Heart left ventricle (tissue), 16 donors: ENCODE data around the gene EEF2K. TPM values are rescaled to one million over a fixed set of nuclear protein-coding genes. Genes with fewer than 3 reads are reported as not detected.

Experiments used
- ATAC-seq, 4 donors: fragments of 200-7000 bp; cut with Tn5 transposase; one replicate each; pipeline ENCODE4 v1.9.1; 2020 to 2022; ENCODE audit warnings: moderate library complexity in 4 of 4, mild to moderate bottlenecking in 3 of 4, moderate number of reproducible peaks in 1 of 4
- DNase-seq, 5 donors: peaks; one replicate each; pipeline ENCODE4 v3.0.0-alpha.2; 2020
- H3K27ac ChIP-seq, 12 donors: fragments of 200-600 bp; sonication (generic) in 4 of 12; one replicate each; pipeline versions ENCODE4 v1.5.0 to v1.8.0; 2016 to 2022; ENCODE audit warnings: mild to moderate bottlenecking in 2 of 12
- H3K27me3 ChIP-seq, 9 donors: fragments of 200-600 bp; sonication (generic) in 2 of 9; one replicate each; pipeline versions ENCODE4 v1.5.1 to v1.8.0; 2016 to 2022; ENCODE audit warnings: mild to moderate bottlenecking in 3 of 9
- H3K36me3 ChIP-seq, 9 donors: fragments of 200-600 bp; sonication (generic) in 2 of 9; one replicate each; pipeline versions ENCODE4 v1.5.0 to v1.8.0; 2018 to 2022; ENCODE audit warnings: mild to moderate bottlenecking in 2 of 9
- H3K4me1 ChIP-seq, 12 donors: fragments of 200-600 bp; sonication (generic) in 4 of 12; one replicate each; pipeline versions ENCODE4 v1.5.0 to v1.8.0; 2016 to 2022; ENCODE audit warnings: mild to moderate bottlenecking in 3 of 12
- H3K4me3 ChIP-seq, 12 donors: fragments of 200-600 bp; sonication (generic) in 4 of 12; one replicate each; pipeline versions ENCODE4 v1.5.0 to v1.8.0; 2017 to 2022; ENCODE audit warnings: mild to moderate bottlenecking in 9 of 12, moderate library complexity in 4 of 12
- H3K9me3 ChIP-seq, 12 donors: fragments of 200-600 bp; sonication (generic) in 4 of 12; one replicate each; pipeline versions ENCODE4 v1.5.0 to v1.8.0; 2016 to 2022; ENCODE audit warnings: mild to moderate bottlenecking in 1 of 12
- POLR2A ChIP-seq, 2 donors: fragments of 450-650 bp; IDR thresholded peaks; one replicate each; pipeline ENCODE4 v1.6.1; 2017; ENCODE audit warnings: antibody characterized with exemption in 2 of 2, mild to moderate bottlenecking in 2 of 2, moderate library complexity in 2 of 2
- WGBS, 4 donors: extraction: QIAGEN DNeasy Blood & Tissue Kit in 2 of 4; methylation state at CpG; one replicate each; pipeline versions ENCODE4 v1.1.5 to v1.1.7; 2013 to 2018; 5-methylcytosine and 5-hydroxymethylcytosine counted together
- intact Hi-C, 10 donors: fragments of 100-400 bp; cut with DNase I; formaldehyde crosslinking; loops; one replicate each; pipeline versions ENCODE4 v1.11.1 to v1.14.2; 2022
- polyA plus RNA-seq, 2 donors: library from polyadenylated mRNA; stranded (reverse); fragments of 200-250 nt; gene quantifications; one replicate each; pipeline ENCODE4 v1.2.3, GENCODE V29; 2013
- total RNA-seq, 9 donors: library from RNA; depleted of rRNA in 2 of 9; stranded (reverse); fragments of >200 nt in 2 of 9; fragmentation: NEBNext Ultra II Directional in 3 of 9; extraction: Animal tissue kit (Norgen Biotek cat#: 25700) in 3 of 9; gene quantifications; one replicate each; pipeline versions ENCODE4 v1.1.0 to v1.2.4, GENCODE V29; 2016 to 2023
- TF ChIP-seq, protein P1 (sequence below), 12 donors: fragments of 200-600 bp; sonication (generic) in 4 of 12; IDR thresholded peaks; one replicate each; pipeline versions ENCODE4 v1.5.0 to v1.8.0; 2018 to 2022; ENCODE audit warnings: antibody characterized with exemption in 12 of 12, mild to moderate bottlenecking in 5 of 12
- donor health status: ischemic (EF 13 %, LVEDD 7.1; RV severe dilation, severe dysfunction).
- donor health status: healthy with polysubstance abuse.
- donor health status: DM: no; HTN: yes; CAD: no.
- donor health status: DM: no; HTN: no; CAD: no.
- donor health status: ischemic (EF 25% LVEDD 6.9; RV normal size, moderate dysfunction).
- donor health status: ischemic (EF 25% LVEDD 5.7; RV mildly dilated, moderate dysfunction).
- donor health status: healthy.
- donor health status: DM: yes; HTN: yes; CAD: no.
- donor health status: ischemic (EF 35%, LVEDD 5.7; RV mildly dilated, moderate dysfunction).
- donor health status: nonischemic (EF 11% LVEDD 7.7; RV severe dilation, severe dysfunction).
- donor health status: DM: yes; HTN: yes; CAD: no.
- donor health status: PGD.
- donor health status: ischemic (EF 29% LVEDD 5.4; RV normal size, mild dysfunction).
- donor health status: nonischemic (EF 23%, LVEDD 6.1; RV moderate dilation, normal function).

EEF2K gene
- total and polyA plus RNA-seq, 11 donors = 8.3 to 33.6 (median 24.6) TPM

DNA sequence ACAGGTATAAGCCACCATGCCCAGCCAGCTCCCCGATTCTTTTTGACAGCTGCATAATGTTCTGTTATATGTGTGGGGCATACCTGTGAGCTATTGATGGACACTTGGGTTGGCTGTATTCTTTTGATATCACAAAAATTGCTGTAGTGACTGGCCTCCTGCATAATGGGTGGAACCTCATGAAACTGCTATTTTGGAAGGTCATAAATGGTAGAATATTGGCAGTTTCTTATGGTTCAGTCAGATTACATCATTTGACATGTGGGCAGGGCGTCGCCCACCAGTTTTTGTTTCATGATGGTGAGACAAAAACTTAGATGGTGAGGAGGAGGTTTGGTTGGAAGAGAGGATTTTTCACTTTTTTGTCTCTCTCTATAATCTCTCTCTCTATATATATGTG is 64.4 kb downstream of the EEF2K start:
- no peaks in the 10 kb centered on the region for H3K27me3 ChIP-seq
- H3K9me3 ChIP-seq = no peaks in the 10 kb centered on the region
- 91 to 98% (median 93%) methylated on average over 3 of the region's 3 CpGs for WGBS, 4 donors
- H3K27ac ChIP-seq = no peak overlapping the region
- ATAC-seq (no peak), DNase-seq (no peak)
- H3K36me3 ChIP-seq = peaks cover 0 to 100% (median 82%) of the 10 kb centered on the region in 9 donors
- no peak overlapping the region for H3K4me3 ChIP-seq
- intact Hi-C loops = no loop called here
- TF ChIP-seq, protein P1, sequence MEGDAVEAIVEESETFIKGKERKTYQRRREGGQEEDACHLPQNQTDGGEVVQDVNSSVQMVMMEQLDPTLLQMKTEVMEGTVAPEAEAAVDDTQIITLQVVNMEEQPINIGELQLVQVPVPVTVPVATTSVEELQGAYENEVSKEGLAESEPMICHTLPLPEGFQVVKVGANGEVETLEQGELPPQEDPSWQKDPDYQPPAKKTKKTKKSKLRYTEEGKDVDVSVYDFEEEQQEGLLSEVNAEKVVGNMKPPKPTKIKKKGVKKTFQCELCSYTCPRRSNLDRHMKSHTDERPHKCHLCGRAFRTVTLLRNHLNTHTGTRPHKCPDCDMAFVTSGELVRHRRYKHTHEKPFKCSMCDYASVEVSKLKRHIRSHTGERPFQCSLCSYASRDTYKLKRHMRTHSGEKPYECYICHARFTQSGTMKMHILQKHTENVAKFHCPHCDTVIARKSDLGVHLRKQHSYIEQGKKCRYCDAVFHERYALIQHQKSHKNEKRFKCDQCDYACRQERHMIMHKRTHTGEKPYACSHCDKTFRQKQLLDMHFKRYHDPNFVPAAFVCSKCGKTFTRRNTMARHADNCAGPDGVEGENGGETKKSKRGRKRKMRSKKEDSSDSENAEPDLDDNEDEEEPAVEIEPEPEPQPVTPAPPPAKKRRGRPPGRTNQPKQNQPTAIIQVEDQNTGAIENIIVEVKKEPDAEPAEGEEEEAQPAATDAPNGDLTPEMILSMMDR (IDR thresholded peaks at IDR 0.05) = no peak
- no peak for TF ChIP-seq POLR2A (IDR thresholded peaks at IDR 0.05)
- peaks cover 0 to 11% (median 0%) of the 10 kb centered on the region in 12 donors for H3K4me1 ChIP-seq

DNA sequence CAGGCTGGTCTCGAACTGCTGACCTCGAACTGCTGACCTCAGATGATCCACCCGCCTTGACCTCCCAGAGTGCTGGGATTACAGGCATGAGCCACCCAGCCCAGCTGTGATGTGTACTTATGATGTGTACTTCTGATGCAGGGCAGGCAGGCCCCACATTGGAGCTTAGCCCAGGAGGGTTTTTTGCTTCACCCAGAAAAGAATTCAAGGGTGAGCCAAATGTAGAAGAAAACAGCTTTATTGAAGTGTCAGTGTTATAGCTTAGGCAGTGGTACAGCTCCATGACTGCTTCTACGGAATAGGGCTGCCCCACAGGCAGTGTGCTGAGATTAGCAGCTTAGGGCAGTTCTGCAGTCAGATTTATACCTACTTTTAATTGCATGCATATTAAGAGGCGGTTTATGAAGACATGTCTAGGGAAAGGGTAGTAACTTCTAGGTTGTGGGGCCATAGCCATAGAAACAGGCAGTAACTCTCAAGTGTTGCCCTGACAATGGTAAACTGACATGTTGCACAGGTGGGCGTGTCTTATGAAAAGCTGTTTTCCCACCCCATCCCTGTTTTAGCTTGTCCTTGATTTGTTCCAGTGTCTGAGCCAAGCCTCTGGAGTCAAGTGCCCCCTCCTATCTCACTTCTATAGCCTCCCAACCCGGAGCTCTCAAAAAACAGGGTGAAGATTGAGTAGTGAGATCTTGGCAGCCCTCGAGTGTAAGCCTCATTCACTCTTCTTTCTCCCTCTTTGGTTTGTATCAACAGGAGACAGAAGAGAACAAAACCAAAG is 67.0 kb downstream of the EEF2K start:
- no peaks in the 10 kb centered on the region for H3K27me3 ChIP-seq
- WGBS, 4 donors = 67 to 79% (median 72%) methylated on average over 8 of the region's 8 CpGs
- intact Hi-C loops = no loop called here
- ATAC-seq (peak; percentile 66 to 83 (median 76)), DNase-seq (no peak)
- peaks cover 0 to 100% (median 80%) of the 10 kb centered on the region in 9 donors for H3K36me3 ChIP-seq
- H3K4me3 ChIP-seq = no peak overlapping the region
- TF ChIP-seq, protein P1 (IDR thresholded peaks at IDR 0.05) = no peak
- no peak for TF ChIP-seq POLR2A (IDR thresholded peaks at IDR 0.05)
- H3K27ac ChIP-seq = no peak overlapping the region
- peaks cover 0 to 11% (median 0%) of the 10 kb centered on the region in 12 donors for H3K4me1 ChIP-seq
- H3K9me3 ChIP-seq = no peaks in the 10 kb centered on the region

DNA sequence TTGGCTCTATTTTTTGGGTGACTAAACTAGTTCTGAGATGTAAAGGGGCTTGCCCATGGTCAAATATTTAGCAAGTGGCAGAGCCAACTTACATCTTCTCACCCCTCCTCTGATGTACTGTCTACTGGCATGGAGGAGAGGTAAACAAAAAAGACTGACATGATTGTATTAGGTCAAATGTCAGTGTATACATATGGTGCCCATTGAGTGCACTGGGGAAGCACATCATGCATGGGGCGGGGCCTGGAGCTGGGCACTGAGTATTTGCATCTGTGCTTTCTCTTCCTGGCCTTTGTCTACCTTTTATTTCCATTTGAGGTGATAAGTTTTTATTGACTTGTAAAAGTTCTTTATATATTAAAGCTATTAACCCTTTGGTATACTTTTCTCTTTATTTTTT is 68.8 kb downstream of the EEF2K start:
- Histone ChIP-seq H3K4me3 (no peak overlapping the region), H3K36me3 (peaks cover 0 to 99% (median 74%) of the 10 kb centered on the region in 9 donors), H3K4me1 (peaks cover 0 to 11% (median 0%) of the 10 kb centered on the region in 12 donors), H3K27ac (no peak overlapping the region), H3K27me3 (no peaks in the 10 kb centered on the region), H3K9me3 (no peaks in the 10 kb centered on the region)
- WGBS, 4 donors = 91 to 100% (median 98%) methylated on average over 1 of the region's 1 CpG
- TF ChIP-seq, protein P1 (IDR thresholded peaks at IDR 0.05) = no peak
- no peak for TF ChIP-seq POLR2A (IDR thresholded peaks at IDR 0.05)
- no peak for ATAC-seq
- DNase-seq = no peak
- intact Hi-C loops = no loop called here

DNA sequence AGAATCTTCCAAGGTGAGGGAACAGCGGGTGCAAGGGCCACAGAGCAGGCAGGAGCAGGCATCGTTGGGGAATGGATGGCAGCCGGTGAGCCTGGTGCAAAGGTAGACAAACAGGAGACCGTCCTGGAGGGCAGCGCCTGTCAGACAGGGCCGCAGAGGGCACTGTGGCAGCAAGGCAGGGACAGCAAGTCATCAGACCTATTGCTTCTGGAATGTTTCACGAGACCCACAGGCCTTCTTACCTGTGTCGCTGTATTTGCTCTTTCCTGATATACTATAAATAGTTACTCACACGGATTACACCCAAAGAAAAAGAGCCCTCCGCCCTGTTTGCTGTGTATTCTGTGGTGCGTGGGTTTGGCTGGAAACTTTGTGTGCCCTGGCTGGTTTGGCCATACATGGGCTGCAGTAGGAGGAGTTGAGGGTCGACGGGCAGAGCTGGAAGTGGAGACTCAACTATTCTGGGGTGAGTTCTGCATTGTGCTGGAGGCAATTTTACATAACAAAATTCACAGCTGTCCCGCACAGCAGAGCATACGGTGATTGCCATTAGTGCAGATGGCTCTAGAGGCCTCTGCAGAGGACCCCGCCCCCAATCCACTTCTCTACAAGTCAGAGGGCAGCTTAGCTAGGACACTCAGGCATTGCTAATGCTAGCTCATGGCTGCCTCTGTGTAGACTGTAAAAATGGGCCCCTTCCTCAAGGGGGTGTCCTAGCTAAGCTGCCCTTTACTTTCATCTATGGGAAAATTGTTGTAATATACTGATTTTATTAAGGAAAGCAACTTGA is 72.6 kb downstream of the EEF2K start:
- H3K4me3 ChIP-seq = no peak overlapping the region
- no peak for TF ChIP-seq POLR2A (IDR thresholded peaks at IDR 0.05)
- TF ChIP-seq, protein P1 (IDR thresholded peaks at IDR 0.05) = no peak
- ATAC-seq (no peak), DNase-seq (no peak)
- intact Hi-C loops = no loop called here
- peaks cover 0 to under 1% (median 0%) of the 10 kb centered on the region in 12 donors for H3K4me1 ChIP-seq
- peaks cover 0 to 100% (median 87%) of the 10 kb centered on the region in 9 donors for H3K36me3 ChIP-seq
- H3K27ac ChIP-seq = no peak overlapping the region
- no peaks in the 10 kb centered on the region for H3K9me3 ChIP-seq
- no peaks in the 10 kb centered on the region for H3K27me3 ChIP-seq
- 73 to 84% (median 78%) methylated on average over 16 of the region's 16 CpGs for WGBS, 4 donors
